A549 treated with AZD2906 at 1 μM for 4 hours (cell line): ENCODE results near the gene SPSB1. TPM values are rescaled to one million over a fixed set of nuclear protein-coding genes. Genes with fewer than 3 reads are reported as not detected.

ENCODE experiments used
- total RNA-seq: library from RNA; stranded (reverse); fragments of 200-300 nt; extraction: Qiagen RNA extraction; gene quantifications from 5 replicates; pipeline ENCODE4 v1.2.3, GENCODE V29; 2022

Gene SPSB1
- 32.1 to 37.4 TPM (median 34.7 TPM) in 5 replicates for total RNA-seq

GRCh38 chr1:9292361-9293240 lies at the start of gene SPSB1:
SPSB1 (plus strand) TSS chr1:9292894; CDS start chr1:9355892, 62,998 bp downstream.

Other genes starting within 250 kb of the SPSB1 start
- 0.29 to 0.77 TPM (median 0.67 TPM) in 5 replicates for gene SLC2A5, start 223.3 kb upstream of the SPSB1 start, total RNA-seq
- 4.3 to 7.9 TPM (median 4.5 TPM) in 5 replicates for gene GPR157, start 163.8 kb upstream of the SPSB1 start, total RNA-seq
- gene H6PD, start 58.1 kb upstream of the SPSB1 start, total RNA-seq, result 5.2 to 7.6 TPM (median 7.0 TPM) in 5 replicates
- 2.7 to 3.6 TPM (median 3.3 TPM) in 5 replicates for gene SLC25A33, start 246.6 kb downstream of the SPSB1 start, total RNA-seq